GM21576 (cell line): ENCODE results near the gene CNKSR3.

ENCODE experiments used
- ATAC-seq: cut with Tn5 transposase; IDR thresholded peaks from one replicate; pipeline ENCODE4 v1.9.1; 2021; ENCODE audit warnings: mild to moderate bottlenecking, moderate library complexity; ENCODE audit not compliant: unreplicated experiment

The CNKSR3 gene

GRCh38 chr6:154458565-154459470, 51.7 kb downstream of the CNKSR3 start:
- no peak for ATAC-seq

- no peak for ATAC-seq
Measured at GRCh38 chr6:154457881-154458284, 52.6 kb downstream of the CNKSR3 start.

- ATAC-seq: no peak
Measured at GRCh38 chr6:154457046-154457713, 53.3 kb downstream of the CNKSR3 start.

- no peak for ATAC-seq
Measured at GRCh38 chr6:154453329-154453728, 57.2 kb downstream of the CNKSR3 start.

GRCh38 chr6:154450498-154450897, 60.0 kb downstream of the CNKSR3 start:
- ATAC-seq: no peak

GRCh38 chr6:154448448-154449096, 61.9 kb downstream of the CNKSR3 start:
- no peak for ATAC-seq

GRCh38 chr6:154447954-154448353, 62.5 kb downstream of the CNKSR3 start:
- ATAC-seq: no peak

GRCh38 chr6:154446984-154447383, 63.5 kb downstream of the CNKSR3 start:
- no peak for ATAC-seq

GRCh38 chr6:154445417-154445816, 65.1 kb downstream of the CNKSR3 start:
- no peak for ATAC-seq

- ATAC-seq: peak; percentile 14
Measured at GRCh38 chr6:154441995-154442310, 68.5 kb downstream of the CNKSR3 start.

- ATAC-seq: no peak
Measured at GRCh38 chr6:154440422-154441043, 70.0 kb downstream of the CNKSR3 start.

- ATAC-seq: no peak
Measured at GRCh38 chr6:154440022-154440421, 70.5 kb downstream of the CNKSR3 start.

GRCh38 chr6:154438882-154439415, 71.5 kb downstream of the CNKSR3 start:
- ATAC-seq: no peak

GRCh38 chr6:154435400-154435945, 75.0 kb downstream of the CNKSR3 start:
- ATAC-seq: no peak

GRCh38 chr6:154434662-154435061, 75.8 kb downstream of the CNKSR3 start:
- ATAC-seq: no peak

- no peak for ATAC-seq
Measured at GRCh38 chr6:154433477-154434241, 76.8 kb downstream of the CNKSR3 start.

- no peak for ATAC-seq
Measured at GRCh38 chr6:154432533-154433476, 77.7 kb downstream of the CNKSR3 start.

- ATAC-seq: no peak
Measured at GRCh38 chr6:154430481-154430919, 80.0 kb downstream of the CNKSR3 start.

- no peak for ATAC-seq
Measured at GRCh38 chr6:154429711-154430110, 80.8 kb downstream of the CNKSR3 start.
